Ascending aorta (tissue), 2 donors: ENCODE measurements around the gene ATG13. TPM values are rescaled to one million over a fixed set of nuclear protein-coding genes. Genes with fewer than 3 reads are reported as not detected.
A peak's percentile ranks its signal among the peaks of the same experiment; 100 is the strongest.

Experiments
- DNase-seq, 2 donors: peaks; one replicate each; pipeline ENCODE4 v3.0.0-alpha.2; 2019; ENCODE audit warnings: low spot score in 2 of 2
- H3K27ac ChIP-seq, 2 donors: fragments of 200-600 bp; sonication (generic); one replicate each; pipeline ENCODE4 v1.5.1; 2016 to 2017; ENCODE audit warnings: mild to moderate bottlenecking in 1 of 2
- H3K27me3 ChIP-seq: fragments of 200-600 bp; sonication (generic); one replicate; pipeline ENCODE4 v1.5.1; 2017
- H3K36me3 ChIP-seq, 2 donors: fragments of 200-600 bp; sonication (generic); one replicate each; pipeline ENCODE4 v1.5.1; 2016
- H3K4me1 ChIP-seq, 2 donors: fragments of 200-600 bp; sonication (generic); one replicate each; pipeline ENCODE4 v1.5.1; 2016 to 2017; ENCODE audit warnings: mild to moderate bottlenecking in 1 of 2
- H3K4me3 ChIP-seq, 2 donors: fragments of 200-600 bp; sonication (generic); one replicate each; pipeline ENCODE4 v1.5.1; 2016 to 2017; ENCODE audit warnings: mild to moderate bottlenecking in 1 of 2
- H3K9me3 ChIP-seq, 2 donors: fragments of 200-600 bp; sonication (generic); one replicate each; pipeline ENCODE4 v1.5.1; 2016
- CTCF ChIP-seq, 3 experiments: fragments of 200-600 bp in 2 of 3; fragments of 450-650 bp in 1 of 3; sonication (generic) in 2 of 3; IDR thresholded peaks; one replicate each; pipeline ENCODE4 v1.5.1; 2016 to 2019; ENCODE audit warnings: antibody characterized with exemption in 3 of 3, mild to moderate bottlenecking in 1 of 3, moderate library complexity in 1 of 3
- intact Hi-C: fragments of 100-400 bp; cut with DNase I; formaldehyde crosslinking; loops from one replicate; pipeline ENCODE4 v1.15.1; 2023
- total RNA-seq: library from RNA; depleted of rRNA; stranded (reverse); fragments of >200 nt; gene quantifications from one replicate; pipeline ENCODE4 v1.1.0, GENCODE V29; 2016

The ATG13 gene
- total RNA-seq, 1 donor from 2014 or later = 208 TPM

- Histone ChIP-seq H3K27ac (no peak overlapping the region), H3K4me1 (peaks cover 3 to 30% of the 10 kb centered on the region in 2 donors), H3K36me3 (no peaks in the 10 kb centered on the region), H3K4me3 (peak overlapping the region in 1 of 2 donors; percentile 85), H3K9me3 (no peaks in the 10 kb centered on the region), H3K27me3 (no peaks in the 10 kb centered on the region)
- DNase-seq = no peak
- intact Hi-C loops = loop anchor here (1.0 to 5.0 kb wide), 2 partner anchors 23 to 42 kb away; partner anchors contain the start of genes ATG13 and HARBI1
- TF ChIP-seq CTCF (IDR thresholded peaks at IDR 0.05) = no peak
These were observed 22.6 kb upstream of the ATG13 start for GRCh38 chr11:46594785-46595184.

GRCh38 chr11:46597155-46597554, 20.2 kb upstream of the ATG13 start:
- intact Hi-C loops = no loop called here
- Histone ChIP-seq H3K4me1 (peaks cover 0 to 13% of the 10 kb centered on the region in 2 donors), H3K9me3 (no peaks in the 10 kb centered on the region), H3K4me3 (no peak overlapping the region), H3K27ac (no peak overlapping the region), H3K36me3 (no peaks in the 10 kb centered on the region), H3K27me3 (no peaks in the 10 kb centered on the region)
- no peak for DNase-seq
- TF ChIP-seq CTCF (IDR thresholded peaks at IDR 0.05) = no peak

GRCh38 chr11:46597609-46598219, 19.6 kb upstream of the ATG13 start:
- H3K36me3 ChIP-seq = no peaks in the 10 kb centered on the region
- H3K27ac ChIP-seq = no peak overlapping the region
- no peak for TF ChIP-seq CTCF (IDR thresholded peaks at IDR 0.05)
- no peaks in the 10 kb centered on the region for H3K27me3 ChIP-seq
- intact Hi-C loops = no loop called here
- no peak for DNase-seq
- H3K4me3 ChIP-seq = no peak overlapping the region
- H3K4me1 ChIP-seq = peaks cover 0 to 7% of the 10 kb centered on the region in 2 donors
- H3K9me3 ChIP-seq = no peaks in the 10 kb centered on the region

GRCh38 chr11:46599340-46600193, 17.8 kb upstream of the ATG13 start:
- intact Hi-C loops = no loop called here
- Histone ChIP-seq H3K27ac (no peak overlapping the region), H3K36me3 (peaks cover 0 to 4% of the 10 kb centered on the region in 2 donors), H3K4me1 (peaks cover 0 to 2% of the 10 kb centered on the region in 2 donors), H3K27me3 (no peaks in the 10 kb centered on the region), H3K9me3 (no peaks in the 10 kb centered on the region), H3K4me3 (no peak overlapping the region)
- TF ChIP-seq CTCF (IDR thresholded peaks at IDR 0.05) = no peak
- no peak for DNase-seq

- H3K4me3 ChIP-seq = no peak overlapping the region
- intact Hi-C loops = no loop called here
- no peaks in the 10 kb centered on the region for H3K27me3 ChIP-seq
- no peak overlapping the region for H3K27ac ChIP-seq
- H3K36me3 ChIP-seq = peaks cover 0 to 4% of the 10 kb centered on the region in 2 donors
- TF ChIP-seq CTCF (IDR thresholded peaks at IDR 0.05) = no peak
- DNase-seq = no peak
- no peaks in the 10 kb centered on the region for H3K9me3 ChIP-seq
- H3K4me1 ChIP-seq = no peaks in the 10 kb centered on the region
These were observed 17.0 kb upstream of the ATG13 start for GRCh38 chr11:46600194-46600960.
